Activated CD4-positive, alpha-beta T cell treated with anti-CD3 and anti-CD28 coated beads, Interleukin-2, Interleukin-4, amounts not matched to agents 100 ng/mL and 50 ng/mL, durations not matched to agents 16 hours and 8 hours (primary cell): Measurements from ENCODE around the gene POLR1C.
"Not testable (repeated sequence)": the region's sequence is repeated elsewhere in the genome, so short reads cannot be mapped to it uniquely, and the experiment has no call there.

Experiments used
- DNase-seq: peaks from one replicate; pipeline ENCODE4 v3.0.0-alpha.2; 2020; ENCODE audit warnings: low spot score

The POLR1C gene

GRCh38 chr6:43493230-43493629 lies 23.7 kb upstream of the POLR1C start:
- no peak for DNase-seq

GRCh38 chr6:43493833-43494232 lies 23.1 kb upstream of the POLR1C start:
- DNase-seq = no peak

- no peak for DNase-seq
Observed at GRCh38 chr6:43494321-43494720, 22.6 kb upstream of the POLR1C start.

- no peak for DNase-seq
Observed at GRCh38 chr6:43494766-43495165, 22.1 kb upstream of the POLR1C start.

GRCh38 chr6:43495409-43495941 lies 21.4 kb upstream of the POLR1C start:
- DNase-seq = no peak

GRCh38 chr6:43496370-43497128 lies 20.3 kb upstream of the POLR1C start:
- no peak for DNase-seq

GRCh38 chr6:43497129-43497396 lies 19.8 kb upstream of the POLR1C start:
- no peak for DNase-seq

- DNase-seq = no peak
Observed at GRCh38 chr6:43497689-43498088, 19.2 kb upstream of the POLR1C start.

- not testable (repeated sequence) for DNase-seq
Observed at GRCh38 chr6:43498291-43498690, 18.6 kb upstream of the POLR1C start.

- DNase-seq = no peak
Observed at GRCh38 chr6:43499028-43499815, 17.7 kb upstream of the POLR1C start.

GRCh38 chr6:43500921-43501320 lies 16.0 kb upstream of the POLR1C start:
- DNase-seq = no peak

- DNase-seq = no peak
Observed at GRCh38 chr6:43502666-43503065, 14.2 kb upstream of the POLR1C start.

GRCh38 chr6:43503443-43503842 lies 13.4 kb upstream of the POLR1C start:
- no peak for DNase-seq

- no peak for DNase-seq
Observed at GRCh38 chr6:43504756-43505593, 11.9 kb upstream of the POLR1C start.

GRCh38 chr6:43505718-43506117 lies 11.2 kb upstream of the POLR1C start:
- DNase-seq = no peak

GRCh38 chr6:43506171-43506570 lies 10.7 kb upstream of the POLR1C start:
- no peak for DNase-seq

GRCh38 chr6:43506667-43507471 lies 10.0 kb upstream of the POLR1C start:
- peak; percentile 86 for DNase-seq

GRCh38 chr6:43508481-43509141 lies 8.3 kb upstream of the POLR1C start:
- no peak for DNase-seq

GRCh38 chr6:43509142-43509983 lies 7.5 kb upstream of the POLR1C start:
- no peak for DNase-seq
